GM12865 (cell line): ENCODE results near the gene LYSET.

Experiments used
- DNase-seq: peaks from one replicate; pipeline ENCODE4 v3.0.0; 2010; ENCODE audit warnings: low read depth
- H3K4me3 ChIP-seq: 2 replicates; pipeline ENCODE4 v1.5.1; 2011; ENCODE audit warnings: mild to moderate bottlenecking, low read depth, low read length, control low read depth
- CTCF ChIP-seq: IDR thresholded peaks from 2 replicates; pipeline ENCODE4 v1.5.1; 2011; ENCODE audit warnings: low read length, control low read depth, low read depth, inconsistent platforms; ENCODE audit not compliant: insufficient read depth; ENCODE audit errors: missing control alignments

The LYSET gene

DNA sequence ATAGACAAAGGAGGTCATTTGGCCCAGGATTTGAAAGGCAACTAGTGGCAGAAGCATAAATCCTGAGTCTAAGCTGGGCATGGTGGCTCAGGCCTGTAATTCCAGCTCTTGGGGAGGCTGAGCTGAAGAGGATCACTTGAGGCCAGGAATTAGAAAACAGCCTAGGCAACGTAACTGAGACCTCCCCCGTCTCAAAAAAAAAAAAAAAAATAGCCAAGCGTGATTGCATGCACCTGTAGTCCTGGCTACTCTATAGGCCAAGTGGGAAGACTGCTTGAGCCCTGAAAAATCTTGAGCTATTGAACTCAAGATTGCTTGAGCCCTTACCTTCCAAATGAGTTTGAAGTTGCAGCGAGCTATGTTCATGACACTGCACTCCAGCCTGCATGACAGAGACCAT lies 13.9 kb downstream of the LYSET start:
- no peak for TF ChIP-seq CTCF
- no peak overlapping the region for H3K4me3 ChIP-seq
- DNase-seq, result no peak

GRCh38 chr14:93200553-93200952 lies 15.4 kb downstream of the LYSET start:
- H3K4me3 ChIP-seq, result no peak overlapping the region
- no peak for TF ChIP-seq CTCF
- DNase-seq, result no peak

GRCh38 chr14:93201155-93201704 lies 16.1 kb downstream of the LYSET start:
- no peak overlapping the region for H3K4me3 ChIP-seq
- no peak for DNase-seq
- TF ChIP-seq CTCF, result no peak

- TF ChIP-seq CTCF, result no peak
- DNase-seq, result peak; percentile 96
- peak within 1 kb of the TSS; percentile 85 for H3K4me3 ChIP-seq
These were observed 21.8 kb downstream of the LYSET start, which contains the start of the genes GON7 and UBR7 for GRCh38 chr14:93206793-93207467. Gene GON7 (minus strand): TSS chr14:93207065. CDS start chr14:93207037, 28 bp downstream. Gene UBR7 (plus strand): TSS chr14:93207256. CDS start chr14:93207292, 36 bp downstream.

DNA sequence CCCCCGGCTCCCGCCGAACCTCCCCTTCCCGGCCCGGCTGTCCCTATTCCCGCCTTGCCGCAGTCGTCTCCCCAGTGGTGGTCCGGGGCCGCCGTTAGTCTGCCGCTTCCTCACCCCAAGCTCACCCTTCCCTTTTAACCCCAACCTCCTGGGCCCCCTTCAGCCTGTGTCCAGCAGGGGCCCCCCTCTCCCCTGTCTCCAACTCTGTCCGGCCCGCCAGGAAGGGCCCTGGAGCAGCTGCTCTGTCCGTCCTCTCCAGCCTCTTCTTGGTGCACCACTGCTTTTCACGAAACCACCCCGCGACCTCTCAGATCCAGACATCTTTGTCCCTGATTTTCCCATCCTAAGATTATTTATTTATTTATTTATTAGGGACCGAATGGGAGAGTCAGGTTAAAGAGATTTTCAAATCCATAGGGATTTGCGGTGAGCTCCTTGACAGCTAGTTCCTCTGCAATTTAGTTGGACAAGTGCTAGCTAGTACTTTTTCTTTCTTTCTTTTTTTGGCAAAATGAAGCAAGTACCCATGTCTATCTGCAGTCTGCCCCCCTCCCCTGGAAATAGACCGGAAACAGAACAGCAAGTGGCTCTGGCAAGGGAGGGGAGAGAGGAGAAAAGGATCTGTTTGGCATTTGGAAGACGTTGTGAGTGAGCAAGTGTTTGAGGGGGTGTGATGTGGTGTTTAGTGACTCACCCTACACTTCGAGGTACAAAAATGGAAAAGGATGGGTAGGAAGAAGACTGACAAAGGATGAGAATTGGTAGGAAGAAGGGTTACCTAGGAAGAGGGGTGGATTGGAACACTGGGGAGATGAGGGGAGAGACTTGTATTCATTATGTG lies 22.6 kb downstream of the LYSET start:
- DNase-seq, result peak; percentile 61
- H3K4me3 ChIP-seq, result peak overlapping the region; percentile 85
- TF ChIP-seq CTCF, result peak; percentile 33

GRCh38 chr14:93212432-93212831 lies 27.3 kb downstream of the LYSET start:
- TF ChIP-seq CTCF, result no peak
- DNase-seq, result peak; percentile 70

More at GRCh38 chr14:93212432-93212831, 27.3 kb downstream of the LYSET start:
- H3K4me3 ChIP-seq, result no peak overlapping the region
